Measurements from ENCODE around the gene TRPM3. TPM values are rescaled to one million over a fixed set of nuclear protein-coding genes. Genes with fewer than 3 reads are reported as not detected.

TRPM3 gene
- total RNA-seq, 1 donor from 2014 or later = 0.15 TPM

GRCh38 chr9:70823284-70823683 is 298.1 kb downstream of the TRPM3 start:
- H3K27ac ChIP-seq = no peak overlapping the region
- no peak for DNase-seq
- no peaks in the 10 kb centered on the region for H3K27me3 ChIP-seq (ENCODE audit: low read depth)
- H3K4me3 ChIP-seq = no peak overlapping the region
- intact Hi-C loops (cut with DNase I) = no loop called here
- no peak for TF ChIP-seq CTCF (IDR thresholded peaks at IDR 0.05)
- no peaks in the 10 kb centered on the region for H3K4me1 ChIP-seq
- no peak for ATAC-seq
- no peaks in the 10 kb centered on the region for H3K9me3 ChIP-seq
- H3K36me3 ChIP-seq = no peaks in the 10 kb centered on the region

GRCh38 chr9:70817311-70817710 is 304.1 kb downstream of the TRPM3 start:
- DNase-seq (no peak), ATAC-seq (no peak)
- no peak for TF ChIP-seq CTCF (IDR thresholded peaks at IDR 0.05)
- no peak overlapping the region for H3K4me3 ChIP-seq
- H3K36me3 ChIP-seq = no peaks in the 10 kb centered on the region
- intact Hi-C loops (cut with DNase I) = no loop called here
- H3K27me3 ChIP-seq (ENCODE audit: low read depth) = no peaks in the 10 kb centered on the region
- no peaks in the 10 kb centered on the region for H3K4me1 ChIP-seq
- H3K27ac ChIP-seq = no peak overlapping the region
- no peaks in the 10 kb centered on the region for H3K9me3 ChIP-seq

- DNase-seq (no peak), ATAC-seq (no peak)
- intact Hi-C loops (cut with DNase I) = no loop called here
- Histone ChIP-seq H3K4me1 (no peaks in the 10 kb centered on the region), H3K9me3 (no peaks in the 10 kb centered on the region), H3K36me3 (no peaks in the 10 kb centered on the region), H3K4me3 (no peak overlapping the region), H3K27ac (no peak overlapping the region), H3K27me3 (ENCODE audit: low read depth) (no peaks in the 10 kb centered on the region)
- no peak for TF ChIP-seq CTCF (IDR thresholded peaks at IDR 0.05)
These were observed 304.5 kb downstream of the TRPM3 start for GRCh38 chr9:70816891-70817290.

- Histone ChIP-seq H3K4me1 (no peaks in the 10 kb centered on the region), H3K36me3 (no peaks in the 10 kb centered on the region), H3K4me3 (no peak overlapping the region), H3K27ac (no peak overlapping the region), H3K9me3 (no peaks in the 10 kb centered on the region), H3K27me3 (ENCODE audit: low read depth) (no peaks in the 10 kb centered on the region)
- ATAC-seq (no peak), DNase-seq (no peak)
- TF ChIP-seq CTCF (IDR thresholded peaks at IDR 0.05) = no peak
- intact Hi-C loops (cut with DNase I) = no loop called here
These were observed 305.1 kb downstream of the TRPM3 start for GRCh38 chr9:70816316-70816715.

GRCh38 chr9:70814597-70814996 is 306.8 kb downstream of the TRPM3 start:
- Histone ChIP-seq H3K4me1 (no peaks in the 10 kb centered on the region), H3K4me3 (no peak overlapping the region), H3K9me3 (no peaks in the 10 kb centered on the region), H3K36me3 (no peaks in the 10 kb centered on the region), H3K27ac (no peak overlapping the region), H3K27me3 (ENCODE audit: low read depth) (no peaks in the 10 kb centered on the region)
- ATAC-seq (no peak), DNase-seq (no peak)
- no peak for TF ChIP-seq CTCF (IDR thresholded peaks at IDR 0.05)
- intact Hi-C loops (cut with DNase I) = no loop called here

- no peak for ATAC-seq
- Histone ChIP-seq H3K36me3 (no peaks in the 10 kb centered on the region), H3K9me3 (no peaks in the 10 kb centered on the region), H3K27me3 (ENCODE audit: low read depth) (no peaks in the 10 kb centered on the region), H3K4me1 (no peaks in the 10 kb centered on the region), H3K27ac (no peak overlapping the region), H3K4me3 (no peak overlapping the region)
- DNase-seq = no peak
- no peak for TF ChIP-seq CTCF (IDR thresholded peaks at IDR 0.05)
- intact Hi-C loops (cut with DNase I) = no loop called here
These were observed 308.3 kb downstream of the TRPM3 start for GRCh38 chr9:70813141-70813540.
